ENCODE measurements around the gene TGIF2.

DNA sequence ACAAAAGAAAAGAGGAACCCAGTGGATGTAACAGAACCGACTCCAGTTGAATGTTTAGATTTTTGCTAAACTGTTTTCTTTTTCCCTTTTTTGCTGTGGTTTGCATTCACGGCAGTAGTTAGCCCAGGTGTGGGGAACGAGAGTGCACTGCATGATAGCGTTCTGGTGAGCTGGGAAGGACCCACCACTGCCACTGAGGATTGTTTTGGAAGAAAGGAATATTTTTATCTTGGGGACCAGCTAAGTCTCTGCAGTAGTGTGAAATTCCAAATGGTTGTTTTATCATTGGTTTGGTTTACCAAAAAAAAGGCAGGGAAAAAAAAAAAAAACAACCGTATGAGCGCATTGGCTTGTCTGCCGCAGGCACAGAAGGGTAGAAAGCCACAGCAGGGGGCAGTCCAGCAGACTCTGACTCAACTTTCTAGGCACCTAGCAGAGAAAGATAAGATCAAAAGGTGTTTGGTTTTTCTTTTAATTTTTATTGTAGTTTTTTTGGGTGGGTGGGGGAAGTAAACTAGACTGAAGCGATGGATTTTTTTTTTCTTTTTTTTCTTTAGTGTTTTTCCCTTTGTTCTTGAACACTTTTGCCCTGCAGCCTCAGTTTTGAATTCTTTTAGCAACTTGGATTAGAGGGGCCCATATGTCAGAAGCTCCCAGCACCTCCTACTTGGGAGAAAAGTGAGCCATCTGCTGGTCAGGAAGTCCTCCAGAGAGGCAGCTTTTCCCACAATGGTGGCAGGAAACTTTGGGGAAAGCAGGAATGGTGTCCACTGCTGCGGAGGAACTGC is 18.7 kb downstream of the TGIF2 start:
- TF ChIP-seq, protein P1, sequence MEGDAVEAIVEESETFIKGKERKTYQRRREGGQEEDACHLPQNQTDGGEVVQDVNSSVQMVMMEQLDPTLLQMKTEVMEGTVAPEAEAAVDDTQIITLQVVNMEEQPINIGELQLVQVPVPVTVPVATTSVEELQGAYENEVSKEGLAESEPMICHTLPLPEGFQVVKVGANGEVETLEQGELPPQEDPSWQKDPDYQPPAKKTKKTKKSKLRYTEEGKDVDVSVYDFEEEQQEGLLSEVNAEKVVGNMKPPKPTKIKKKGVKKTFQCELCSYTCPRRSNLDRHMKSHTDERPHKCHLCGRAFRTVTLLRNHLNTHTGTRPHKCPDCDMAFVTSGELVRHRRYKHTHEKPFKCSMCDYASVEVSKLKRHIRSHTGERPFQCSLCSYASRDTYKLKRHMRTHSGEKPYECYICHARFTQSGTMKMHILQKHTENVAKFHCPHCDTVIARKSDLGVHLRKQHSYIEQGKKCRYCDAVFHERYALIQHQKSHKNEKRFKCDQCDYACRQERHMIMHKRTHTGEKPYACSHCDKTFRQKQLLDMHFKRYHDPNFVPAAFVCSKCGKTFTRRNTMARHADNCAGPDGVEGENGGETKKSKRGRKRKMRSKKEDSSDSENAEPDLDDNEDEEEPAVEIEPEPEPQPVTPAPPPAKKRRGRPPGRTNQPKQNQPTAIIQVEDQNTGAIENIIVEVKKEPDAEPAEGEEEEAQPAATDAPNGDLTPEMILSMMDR (IDR thresholded peaks at IDR 0.05 in 4 of 5, conservative IDR thresholded peaks at IDR 0.05 in 1 of 5): peak in 4 of 5 experiments; percentile 13 to 47 (median 28)
- no peak for TF ChIP-seq POLR2A (IDR thresholded peaks at IDR 0.05)
